NOMO-1 (cell line): Measurements from ENCODE around the gene BANK1.
"Not testable (repeated sequence)": the region's sequence is repeated elsewhere in the genome, so short reads cannot be mapped to it uniquely, and the experiment has no call there.

Source experiments
- DNase-seq, 2 experiments: peaks; one replicate each; lab custom pipeline; 2025; ENCODE audit not compliant: unreplicated experiment in 2 of 2; lab: John Stamatoyannopoulos, UW

BANK1 gene

DNA sequence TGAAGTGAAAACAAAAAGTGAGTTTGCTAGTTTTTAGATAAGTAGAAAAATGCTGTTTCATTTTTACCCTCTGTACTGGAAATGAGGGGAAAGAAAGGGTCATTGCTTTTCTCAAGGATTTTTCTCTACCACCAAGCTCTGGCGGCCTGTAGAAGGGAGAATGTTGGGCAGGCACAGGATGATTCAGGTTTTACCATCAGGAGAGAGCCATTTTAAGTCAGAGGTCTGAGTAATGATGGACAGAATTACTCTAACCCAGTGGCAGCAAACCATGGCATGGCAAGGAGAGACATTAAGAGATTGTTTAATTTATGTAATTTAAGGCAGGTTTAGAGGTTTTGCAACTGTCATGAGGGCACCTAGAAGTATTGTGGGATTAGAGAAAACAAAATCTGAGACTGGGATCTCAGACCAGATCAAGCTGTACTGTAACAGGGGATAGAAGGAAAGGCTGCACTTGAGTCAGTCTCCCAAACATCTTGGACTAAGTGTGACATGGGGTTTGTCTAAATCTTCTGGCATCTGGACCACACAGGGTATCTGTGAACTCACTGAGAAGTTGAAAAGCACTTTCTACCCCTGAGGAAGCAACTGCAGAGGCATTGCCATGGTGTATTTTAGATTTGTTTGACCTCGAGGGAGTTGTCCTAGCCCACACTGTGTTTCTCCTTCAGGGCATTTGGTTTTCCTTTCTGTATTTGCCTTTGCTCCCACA lies 81.6 kb downstream of the BANK1 start:
- DNase-seq = no peak

DNA sequence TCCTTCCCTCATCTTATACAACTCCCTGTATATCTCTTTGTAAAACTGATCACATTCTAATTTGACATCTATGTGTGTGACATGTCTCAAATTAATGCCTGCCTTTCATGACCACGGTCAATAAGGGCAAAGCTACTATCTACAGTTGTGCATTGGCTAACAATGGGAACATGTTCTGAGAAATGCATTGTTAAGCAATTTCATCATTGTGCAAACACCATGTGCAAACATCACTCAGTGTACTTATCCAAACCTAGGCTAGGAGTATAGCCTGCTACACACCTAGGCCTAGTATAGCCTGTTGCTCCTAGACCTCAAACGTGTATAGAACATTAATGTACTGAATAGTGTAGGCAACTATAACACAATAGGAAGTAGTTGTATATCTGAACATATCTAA lies 95.0 kb downstream of the BANK1 start:
- DNase-seq = no peak

DNA sequence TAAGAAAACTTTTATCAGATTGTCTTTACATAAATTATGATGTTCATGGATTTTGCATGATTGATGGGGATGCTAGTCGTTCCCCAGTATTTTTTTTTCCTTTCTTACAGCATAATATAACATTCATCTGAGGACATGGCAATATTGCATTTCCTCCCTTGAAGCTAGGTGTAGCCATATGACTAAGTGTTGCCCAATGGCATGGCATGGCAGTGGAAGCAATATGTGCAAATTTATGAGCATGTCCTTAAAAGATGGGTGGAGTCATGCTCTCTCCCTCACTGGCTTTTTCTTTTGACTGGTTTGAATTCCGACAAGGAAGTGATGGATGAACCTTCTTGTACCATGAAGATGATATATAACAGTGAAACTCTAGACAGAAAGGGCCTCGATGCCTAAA lies 96.3 kb downstream of the BANK1 start:
- no peak for DNase-seq

DNA sequence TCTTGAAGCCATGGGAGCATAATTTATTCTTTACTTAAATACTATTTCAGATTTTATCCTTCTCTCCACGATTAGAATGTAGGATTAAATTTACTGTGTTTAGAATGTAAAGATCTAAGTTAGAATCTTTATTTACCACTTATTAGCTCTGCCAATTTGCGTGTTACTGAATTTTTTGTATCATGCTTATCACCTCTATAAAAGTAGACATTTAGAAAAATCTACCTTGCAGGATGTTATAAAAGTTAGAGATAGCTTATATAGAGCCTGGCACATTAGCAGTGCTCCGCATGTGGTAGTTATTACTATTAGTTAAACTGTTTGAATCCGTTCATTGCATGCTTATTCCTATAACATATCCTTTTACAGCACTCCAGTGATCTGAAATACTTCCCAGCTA lies 97.9 kb downstream of the BANK1 start:
- DNase-seq = no peak

DNA sequence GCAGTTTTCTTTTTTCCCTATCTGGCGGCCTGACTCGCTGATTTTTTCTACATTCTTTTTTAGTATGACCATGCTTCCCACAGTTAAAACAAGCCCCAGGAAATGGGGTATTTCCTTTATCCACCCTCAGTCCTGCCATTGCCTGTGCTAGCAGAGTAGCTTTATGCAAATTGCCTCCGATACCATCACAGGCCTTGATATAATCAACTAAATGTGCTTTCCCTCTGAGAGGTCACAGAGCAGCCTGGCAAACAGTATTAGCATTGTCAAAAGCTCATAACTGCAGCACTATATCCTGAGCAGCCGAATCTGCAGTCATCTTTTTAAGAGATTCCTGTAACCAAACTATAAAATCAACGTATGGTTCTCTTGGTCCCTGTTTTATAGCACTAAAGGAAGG lies 115.0 kb downstream of the BANK1 start:
- not testable (repeated sequence) for DNase-seq

DNA sequence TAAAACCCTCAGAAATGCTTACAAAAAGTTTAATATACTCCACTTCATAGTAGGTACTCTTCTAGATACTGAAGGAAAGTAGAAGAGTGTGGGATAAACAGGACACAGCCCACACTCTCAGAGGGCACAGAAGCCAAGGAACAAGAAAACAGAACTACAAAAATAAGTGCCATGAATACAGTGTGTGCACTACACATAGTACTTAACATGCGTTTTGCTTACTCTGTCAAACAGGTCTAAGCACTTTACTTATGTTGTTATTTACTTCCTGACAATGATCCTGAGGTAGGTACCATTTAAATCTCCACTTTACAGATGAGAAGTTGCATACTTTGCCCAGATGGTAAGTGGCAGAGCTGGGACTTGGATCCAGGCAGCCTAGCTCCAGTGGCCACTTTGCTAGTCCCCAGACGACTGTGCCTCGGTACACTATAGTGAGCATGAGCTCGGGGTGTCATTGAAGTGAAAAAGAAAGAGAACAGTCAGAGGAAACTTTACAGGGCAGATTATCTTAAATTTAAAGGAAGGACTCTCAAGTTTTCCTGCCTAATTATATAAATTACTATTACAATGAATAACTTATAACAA lies 120.3 kb downstream of the BANK1 start:
- DNase-seq = no peak

DNA sequence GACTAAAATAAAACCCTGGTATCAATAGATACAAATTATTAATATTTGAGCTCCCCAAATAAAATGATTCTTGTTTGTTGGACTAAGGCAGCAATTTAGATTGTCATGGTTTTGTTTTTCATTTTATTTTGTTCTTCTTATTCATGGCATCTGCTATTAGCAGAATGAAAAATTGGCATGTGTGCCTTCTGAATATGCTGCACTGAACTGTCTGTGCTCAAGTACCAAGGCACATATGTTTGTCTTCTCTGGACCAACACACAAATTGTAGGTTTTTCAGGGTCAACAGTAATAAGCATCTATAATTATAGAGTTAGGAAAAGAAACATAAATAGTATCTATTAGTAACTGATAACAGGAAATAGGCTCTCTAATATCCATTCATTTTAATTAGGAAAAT lies 121.1 kb downstream of the BANK1 start:
- DNase-seq = no peak

DNA sequence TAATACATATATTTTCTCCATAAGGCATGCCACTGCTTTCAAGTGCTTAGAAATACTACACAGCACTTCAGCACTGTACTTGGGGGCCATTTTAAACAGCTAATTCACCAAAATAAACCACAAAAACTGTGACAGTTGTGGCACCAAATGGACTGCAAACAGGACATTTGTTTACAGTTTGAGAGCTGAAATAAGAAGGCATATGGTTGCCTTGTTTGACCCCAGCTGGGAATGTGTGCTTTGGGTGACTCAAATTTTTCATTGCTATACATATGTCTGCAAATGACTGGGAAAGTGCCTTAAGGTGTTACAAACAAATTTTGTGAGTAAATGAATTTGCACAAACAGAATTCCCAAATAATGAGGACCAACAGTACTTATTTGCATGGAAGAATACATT lies 124.2 kb downstream of the BANK1 start:
- DNase-seq = no peak

DNA sequence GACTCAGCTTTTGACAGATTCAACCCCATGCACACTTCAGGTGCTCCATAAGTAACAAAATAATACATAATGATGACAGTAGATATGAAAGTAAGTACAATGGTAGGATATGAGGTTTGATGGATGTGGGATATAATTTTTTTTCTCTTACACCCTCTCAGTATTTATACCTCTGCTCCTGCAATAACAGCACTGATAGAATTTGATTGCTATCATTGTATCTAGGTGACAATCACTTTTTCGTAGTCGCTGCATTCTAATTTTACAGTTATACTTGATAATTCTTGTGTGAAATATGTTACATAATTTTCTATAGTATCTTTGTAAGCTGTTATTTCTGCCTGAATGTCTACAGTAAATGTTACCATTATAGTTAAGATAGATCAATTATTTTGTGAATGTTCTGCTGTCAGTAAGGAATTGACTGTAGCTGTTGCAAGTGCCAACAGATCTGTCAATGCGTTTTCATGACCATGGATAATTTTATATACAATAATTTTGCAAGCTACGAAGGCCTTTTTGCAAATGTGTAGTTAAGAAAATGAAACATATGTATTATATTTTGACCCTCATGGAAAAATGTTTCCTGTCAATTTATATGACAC lies 128.9 kb downstream of the BANK1 start:
- no peak for DNase-seq

DNA sequence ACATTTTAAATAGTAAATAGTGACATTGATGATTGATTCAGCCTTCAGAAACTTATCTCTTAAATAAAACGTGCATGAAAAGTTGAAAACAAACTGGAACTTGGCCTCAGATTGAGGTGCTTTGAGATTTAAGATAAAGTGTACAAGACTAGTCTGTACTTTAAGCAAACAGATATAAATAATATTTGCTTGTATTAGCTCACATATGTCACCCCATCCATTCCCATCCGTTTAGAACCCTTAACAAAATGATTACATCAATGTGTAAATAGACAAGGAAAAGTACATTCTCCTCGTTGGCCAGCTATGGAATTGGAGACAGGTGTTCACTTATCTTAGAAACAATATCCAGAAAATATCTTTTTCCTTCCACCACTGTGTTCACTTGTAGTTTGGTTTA lies 130.8 kb downstream of the BANK1 start:
- no peak for DNase-seq

DNA sequence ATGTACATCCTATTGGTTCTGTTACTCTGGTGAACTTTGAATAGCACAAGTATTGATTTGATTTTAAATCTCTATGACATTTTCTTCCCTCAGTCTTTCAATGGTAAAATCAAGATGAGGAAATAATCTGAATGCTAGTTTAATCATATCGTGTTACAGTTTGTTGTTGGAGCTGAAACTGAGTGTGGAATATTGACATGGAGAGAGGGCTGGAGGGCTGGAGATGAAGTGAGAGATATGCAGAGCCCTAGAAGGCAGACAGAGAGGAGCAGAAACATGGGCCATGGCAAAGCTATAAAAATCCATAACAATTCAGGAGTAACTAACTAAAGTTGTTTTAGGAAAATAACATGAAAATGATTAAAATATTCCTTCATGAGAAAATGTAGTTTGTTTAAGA lies 141.1 kb downstream of the BANK1 start:
- DNase-seq = no peak

DNA sequence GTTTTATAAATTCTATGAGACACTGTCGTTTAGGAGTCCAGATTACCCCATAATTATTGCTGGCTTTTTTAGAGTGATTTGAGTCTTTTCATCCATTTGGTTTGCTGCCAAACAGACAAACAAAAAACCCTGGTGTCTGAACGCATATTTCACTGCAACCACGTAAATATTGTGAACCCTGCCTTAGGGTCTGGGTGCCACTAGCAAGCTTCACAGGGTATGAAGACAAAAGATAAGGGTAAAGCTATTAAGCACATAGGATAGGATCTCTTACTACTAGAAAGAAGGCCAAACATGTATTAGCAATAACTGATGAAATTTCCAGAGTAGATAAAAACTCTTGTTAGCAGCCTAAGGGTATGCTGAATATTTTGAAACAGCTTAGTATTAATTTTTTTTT lies 143.3 kb downstream of the BANK1 start:
- no peak for DNase-seq

DNA sequence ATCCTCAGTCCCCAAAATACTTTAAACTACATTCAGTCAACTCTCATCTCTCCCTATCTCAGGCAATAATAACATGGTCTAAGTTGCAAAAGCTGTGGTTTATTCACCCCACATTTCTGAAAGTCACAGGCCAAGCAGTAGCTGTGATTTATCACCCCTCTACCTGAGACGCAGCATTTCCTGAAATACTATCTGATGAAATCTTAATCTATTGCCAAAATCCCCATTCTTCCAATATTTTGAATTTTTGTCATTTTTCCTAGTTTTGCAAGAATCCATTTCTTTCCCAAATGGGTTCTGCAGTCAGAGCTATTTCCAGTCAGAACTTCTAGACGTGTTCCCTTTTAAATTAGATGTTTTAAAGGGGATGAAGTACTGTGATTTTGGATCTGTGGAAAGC lies 148.3 kb downstream of the BANK1 start:
- DNase-seq = no peak

DNA sequence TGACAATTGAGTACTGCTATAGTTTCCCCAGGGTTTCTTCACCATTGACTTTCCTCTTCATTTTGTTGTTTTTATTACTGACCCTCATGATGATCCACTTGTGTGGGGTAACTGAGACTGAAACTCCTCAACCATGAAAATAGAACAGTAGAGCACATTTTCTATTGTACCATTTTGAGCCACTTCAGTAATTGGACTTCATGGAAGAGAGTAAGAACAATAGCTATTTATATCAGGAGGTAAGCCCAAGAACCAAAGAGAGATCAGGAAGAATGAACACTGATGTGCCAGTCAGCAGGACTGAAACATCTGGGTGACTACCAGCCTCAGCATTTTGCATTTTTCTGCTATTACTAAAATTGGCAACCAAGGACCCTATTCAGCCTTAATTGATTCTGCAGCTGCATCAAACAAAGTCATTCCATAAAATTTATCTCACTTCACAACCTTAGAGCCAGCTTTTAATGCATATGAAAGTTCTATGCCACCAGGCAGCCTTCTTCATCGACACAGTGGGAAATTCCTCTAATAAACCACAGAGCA lies 151.4 kb downstream of the BANK1 start:
- DNase-seq = no peak

DNA sequence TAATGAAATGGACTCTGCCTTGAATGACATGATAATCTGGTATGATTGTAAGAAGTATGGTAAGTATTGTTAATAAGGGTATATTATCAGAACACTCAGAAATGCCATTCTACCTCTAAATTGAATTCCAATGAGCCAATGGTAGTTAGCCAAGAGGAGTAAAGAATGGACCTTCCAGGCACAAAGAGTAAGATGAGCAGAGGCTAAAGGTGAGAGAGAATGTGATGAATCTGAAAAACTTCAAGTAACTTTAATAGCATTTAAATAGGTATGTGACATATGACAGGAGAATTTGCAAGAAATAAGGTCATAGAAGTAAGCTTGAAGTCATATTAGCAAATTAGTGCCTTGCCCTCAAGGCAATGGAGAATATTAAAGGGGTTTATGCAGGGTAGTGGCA lies 152.4 kb downstream of the BANK1 start:
- no peak for DNase-seq

DNA sequence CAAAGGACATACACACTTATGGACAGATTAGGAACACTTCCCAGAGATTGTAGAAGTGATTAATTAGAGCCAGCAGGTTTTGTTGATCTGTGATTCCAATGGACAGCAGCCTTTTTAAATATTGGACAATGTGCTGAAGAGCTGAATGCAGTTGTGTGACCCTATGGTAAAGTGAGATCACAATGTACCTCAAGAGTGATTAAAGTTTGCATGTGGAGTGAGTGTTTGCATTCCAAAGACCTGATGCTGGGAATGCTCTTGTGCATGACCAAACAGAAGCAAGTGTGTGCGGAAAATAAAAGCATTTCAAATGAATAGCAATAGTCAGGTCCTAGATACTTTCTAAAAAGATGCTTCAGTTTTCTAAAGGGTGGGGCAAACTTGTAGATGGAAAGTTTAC lies 154.1 kb downstream of the BANK1 start:
- DNase-seq = no peak

DNA sequence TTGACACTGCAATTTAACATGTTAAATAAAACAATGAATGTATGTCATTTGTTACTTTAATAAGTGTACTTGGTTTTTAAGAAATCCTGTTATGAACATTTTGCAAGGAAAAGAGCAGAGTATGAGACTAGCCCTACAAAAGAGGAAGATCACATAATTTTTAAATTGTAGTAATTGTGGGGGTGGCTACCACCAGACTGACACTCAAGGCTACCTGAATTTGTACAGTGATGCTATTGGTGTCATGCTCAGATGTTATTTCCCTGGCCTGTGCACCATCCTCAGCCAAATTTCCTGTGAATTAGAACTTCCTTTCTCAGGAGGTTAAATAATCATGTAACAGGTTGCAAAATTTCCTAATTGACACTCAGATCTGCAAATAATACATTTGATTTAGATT lies 157.5 kb downstream of the BANK1 start:
- peak in 1 of 2 experiments; percentile 4 for DNase-seq

DNA sequence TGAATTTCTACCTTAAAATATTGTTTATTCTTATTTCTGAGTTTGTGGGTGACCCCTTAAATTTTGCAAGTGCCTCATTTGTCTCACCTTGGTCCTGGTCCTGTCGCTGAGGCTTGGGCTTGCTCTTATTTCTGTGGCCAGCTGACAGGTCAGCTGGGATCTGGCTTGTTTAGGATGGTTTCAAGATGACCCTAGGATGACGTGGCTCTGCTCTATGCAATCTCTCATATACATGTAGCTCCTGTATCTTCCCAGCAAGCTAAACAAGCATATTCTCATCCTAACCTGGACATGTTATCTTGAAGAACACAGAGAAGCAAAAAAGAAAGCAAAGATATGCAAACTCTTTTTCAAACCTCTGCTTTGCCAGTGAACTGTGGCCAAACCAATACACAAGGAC lies 158.4 kb downstream of the BANK1 start:
- DNase-seq = no peak

DNA sequence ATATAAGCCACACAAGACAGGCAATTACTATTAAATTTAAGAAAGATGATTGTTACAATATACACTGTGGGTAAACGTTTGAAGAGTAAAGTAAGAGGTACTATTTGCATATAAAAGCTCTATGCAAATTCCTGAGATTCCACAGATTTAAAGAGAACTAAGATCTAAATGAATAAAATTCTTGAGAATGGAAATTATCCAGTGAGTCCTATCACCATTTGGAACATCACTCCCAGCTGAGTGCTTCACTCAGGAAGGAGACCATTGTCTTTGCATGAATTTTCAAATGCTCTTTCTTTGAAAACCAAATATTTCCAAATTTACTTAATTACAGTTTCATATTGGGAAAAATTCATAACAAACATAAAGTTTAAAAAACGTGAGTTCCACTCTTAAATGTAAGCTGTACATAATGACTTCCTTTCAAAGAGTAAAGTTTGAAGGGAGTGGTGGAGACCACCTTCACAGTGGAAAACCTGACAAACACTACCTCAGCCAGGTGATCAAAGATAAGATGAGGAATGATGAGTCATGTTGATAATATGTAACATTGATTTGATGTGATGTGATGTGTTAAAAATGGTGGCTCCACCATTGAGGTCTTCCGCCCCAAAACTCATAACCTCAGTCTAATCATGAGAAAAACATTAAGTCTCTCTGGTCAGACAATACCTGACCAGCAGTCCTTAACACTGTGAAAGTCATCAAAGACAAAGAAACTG lies 159.9 kb downstream of the BANK1 start:
- no peak for DNase-seq

DNA sequence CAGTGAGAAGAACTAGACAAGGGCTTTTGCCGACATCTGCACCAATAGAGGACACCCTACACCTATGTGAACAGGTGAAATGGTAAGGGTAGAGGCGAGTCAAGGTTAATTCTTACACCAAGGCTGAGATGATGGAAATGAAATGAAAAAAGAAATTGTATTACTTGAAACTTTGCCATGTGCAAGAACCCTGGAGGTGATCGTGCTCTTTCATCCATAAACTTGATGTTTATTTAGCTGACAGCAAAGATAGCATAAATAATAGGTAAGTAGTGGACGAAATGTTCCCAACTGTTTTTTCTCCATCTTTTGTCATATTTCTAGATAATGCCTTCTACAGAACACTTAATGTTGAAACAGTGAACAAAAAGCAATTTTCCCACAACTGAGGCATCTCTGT lies 162.5 kb downstream of the BANK1 start:
- DNase-seq = no peak

DNA sequence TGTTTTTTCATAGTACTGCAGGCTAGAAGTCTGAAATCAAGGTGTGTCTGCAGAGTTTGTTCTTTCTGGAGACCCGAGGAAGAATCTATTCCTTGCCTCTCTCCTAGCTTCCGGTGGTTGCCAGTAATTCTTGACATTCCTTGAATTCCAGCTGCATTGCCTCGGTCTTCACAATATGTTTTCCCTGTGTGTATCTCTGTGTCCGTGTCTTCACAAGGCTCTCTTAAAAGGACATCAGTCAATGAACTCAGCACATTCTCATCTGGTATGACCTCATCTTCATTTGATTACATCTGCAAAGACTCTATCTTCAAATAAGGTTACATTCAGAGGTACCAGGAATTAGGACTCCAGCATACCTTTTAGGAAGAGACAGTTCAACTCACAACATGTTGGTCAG lies 163.4 kb downstream of the BANK1 start:
- DNase-seq = no peak

DNA sequence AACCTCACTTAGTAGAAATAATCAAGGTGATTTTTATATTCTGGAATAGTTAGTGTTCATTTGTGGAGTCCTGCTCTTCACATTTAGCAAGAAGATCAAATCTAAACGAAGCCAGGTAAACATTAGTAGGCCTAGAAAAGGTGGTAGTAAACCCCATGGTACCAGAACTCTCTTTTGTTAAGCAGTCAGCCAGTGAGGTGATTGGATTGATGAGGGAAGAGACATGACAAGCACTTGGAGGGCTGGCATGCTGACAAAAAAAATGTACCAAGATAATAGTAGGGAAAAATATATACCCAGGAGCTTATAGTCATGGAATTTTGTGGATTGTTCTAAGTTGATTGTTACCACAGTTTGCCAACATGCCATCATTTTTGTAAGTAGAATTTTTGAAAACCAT lies 163.8 kb downstream of the BANK1 start:
- no peak for DNase-seq
